Activated T-helper 9 cell treated with anti-CD3 and anti-CD28 coated beads, Interleukin-2, amount 50 U/mL, for 16 hours (primary cell): ENCODE data around the gene ZFP62.
A peak's percentile ranks its signal among the peaks of the same experiment; 100 is the strongest.

Experiments
- DNase-seq: peaks from one replicate; pipeline ENCODE4 v3.0.0-alpha.2; 2020; ENCODE audit warnings: low read depth

Gene ZFP62

DNA sequence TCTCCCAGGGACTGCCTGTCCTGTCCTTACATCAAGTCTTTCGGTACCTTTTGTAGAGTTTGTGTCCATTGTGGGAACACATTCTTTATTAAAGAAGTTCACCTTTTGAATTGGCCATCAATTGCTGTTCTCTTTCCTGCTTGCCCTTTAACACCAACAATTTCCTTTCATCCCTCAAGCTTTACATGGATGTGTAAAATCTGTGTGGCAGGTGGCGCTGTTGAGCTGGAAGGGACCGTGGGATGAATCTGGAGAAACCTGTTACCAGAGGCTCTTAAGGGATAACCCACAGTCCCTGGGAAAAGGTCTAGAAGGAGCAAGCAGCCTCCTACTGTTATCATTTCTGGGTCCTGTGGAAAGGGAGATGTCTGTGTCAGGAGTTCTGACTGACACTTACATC is 7.9 kb upstream of the ZFP62 start:
- DNase-seq, result peak; percentile 31

DNA sequence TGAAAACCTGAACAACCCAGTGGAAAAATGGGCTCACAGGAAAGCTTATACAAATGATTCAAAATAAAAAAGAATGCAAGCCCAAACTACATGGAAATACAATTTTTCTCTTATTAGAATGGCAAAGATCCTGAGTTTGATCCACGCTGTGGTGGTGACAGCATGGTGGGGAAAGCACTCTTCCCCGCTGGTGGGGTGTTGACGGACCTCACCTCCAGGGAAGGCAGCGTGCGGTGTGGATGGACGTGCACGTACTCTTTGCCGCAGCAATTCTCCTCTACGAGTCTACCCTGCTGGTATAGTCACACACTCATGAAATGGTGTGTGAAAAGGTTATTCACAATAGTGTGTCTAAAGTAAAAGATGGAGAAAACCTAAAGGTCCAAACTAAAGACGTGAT is 5.9 kb upstream of the ZFP62 start:
- DNase-seq, result no peak

DNA sequence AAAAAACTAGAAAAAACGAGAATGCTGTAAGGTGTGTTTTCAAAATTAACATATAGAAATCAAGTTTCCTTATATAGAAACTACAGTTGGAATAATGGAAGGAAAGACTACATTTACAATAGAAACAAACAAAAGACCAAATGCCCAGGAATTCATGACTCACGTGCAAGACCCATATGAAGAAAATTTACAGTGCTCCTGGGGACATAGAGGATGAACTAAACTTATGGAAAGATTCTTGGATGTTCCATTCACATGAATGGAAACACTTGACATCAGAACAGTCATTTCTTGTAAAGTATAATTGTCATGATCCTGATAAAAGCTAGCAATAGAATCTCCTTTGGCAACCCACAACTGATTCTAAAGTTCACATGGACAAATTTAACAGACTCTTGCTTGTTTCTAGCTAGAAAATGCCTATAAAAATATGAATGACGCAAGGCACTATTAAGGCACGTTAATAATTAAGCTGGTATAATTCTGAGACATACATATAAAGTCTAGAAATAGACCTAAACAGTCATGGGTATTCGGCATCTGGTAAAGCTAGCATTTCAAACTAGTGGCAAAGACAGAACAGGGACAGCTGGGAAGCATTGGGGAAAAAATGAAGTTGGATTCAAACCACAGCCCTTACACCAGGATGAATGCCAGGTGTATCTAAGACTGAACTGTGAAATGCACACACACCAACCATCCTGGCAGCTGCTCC is 5.1 kb upstream of the ZFP62 start:
- DNase-seq, result no peak

DNA sequence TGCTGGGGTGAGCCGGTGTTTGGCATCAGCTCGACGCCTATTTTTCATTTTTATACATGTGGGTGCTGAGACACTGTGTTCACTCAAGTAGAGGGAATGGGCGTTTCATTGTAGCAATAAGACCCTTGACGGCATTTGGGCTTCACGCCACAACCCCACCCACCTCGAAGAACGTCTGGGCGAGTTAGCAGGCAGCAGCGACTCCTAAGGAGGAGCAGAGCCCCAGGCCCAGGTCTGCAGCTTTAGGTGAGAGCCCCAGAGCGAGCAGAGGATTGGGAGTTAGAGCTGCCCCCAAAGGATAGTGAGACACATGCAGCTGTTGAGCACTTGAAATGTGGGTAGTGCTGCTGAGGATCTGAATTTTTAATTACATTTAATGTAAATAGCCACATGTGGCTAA is 1.6 kb upstream of the ZFP62 start:
- no peak for DNase-seq

DNA sequence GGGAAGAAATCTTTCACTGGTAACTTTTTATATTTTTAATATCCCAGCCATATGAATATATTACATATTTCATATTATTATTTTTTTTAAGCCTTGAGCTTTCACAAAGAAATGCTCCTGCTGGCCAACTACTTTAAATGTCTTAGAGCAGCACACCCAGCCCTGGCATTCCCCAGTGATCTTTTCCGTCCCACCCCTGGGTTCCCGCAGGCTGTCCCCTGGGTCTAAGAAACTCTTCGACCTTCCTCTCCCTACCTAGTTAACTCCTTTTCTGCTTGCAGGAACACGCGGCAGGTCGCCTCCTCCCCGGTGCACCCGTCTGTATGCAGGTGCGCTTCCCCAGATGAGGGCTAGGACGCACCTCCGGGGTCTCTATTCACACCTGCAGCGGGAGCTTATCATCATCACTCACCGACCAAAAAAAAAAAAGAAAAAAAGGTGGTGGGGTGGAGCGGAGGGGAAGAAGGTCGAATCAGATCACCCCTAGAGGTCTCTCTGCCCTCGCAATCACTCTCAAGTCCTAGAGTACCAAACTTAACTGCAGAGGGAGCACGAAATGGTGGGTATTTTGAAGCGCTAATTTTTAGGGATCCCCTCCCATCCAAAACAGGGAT is 696 bp downstream of the ZFP62 start:
- DNase-seq, result peak; percentile 12

DNA sequence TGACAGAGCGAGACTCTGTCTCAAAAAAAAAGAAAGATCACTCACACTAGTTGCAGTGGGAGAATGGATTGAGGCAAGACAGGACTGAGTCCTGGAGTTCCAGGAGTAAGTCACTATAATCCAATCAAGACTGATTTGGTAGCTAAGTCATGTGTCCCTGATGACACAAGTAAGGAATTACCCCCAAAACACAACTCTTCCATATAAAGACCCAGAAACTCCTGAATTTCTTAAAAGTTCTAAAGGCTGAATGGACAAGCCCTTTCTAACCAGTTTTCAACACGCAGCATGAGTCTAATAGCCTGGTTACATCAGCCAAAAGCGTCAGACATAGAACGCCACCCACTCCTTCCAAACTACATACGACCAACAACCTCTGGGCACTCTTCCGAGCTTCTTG is 2.5 kb downstream of the ZFP62 start:
- no peak for DNase-seq

DNA sequence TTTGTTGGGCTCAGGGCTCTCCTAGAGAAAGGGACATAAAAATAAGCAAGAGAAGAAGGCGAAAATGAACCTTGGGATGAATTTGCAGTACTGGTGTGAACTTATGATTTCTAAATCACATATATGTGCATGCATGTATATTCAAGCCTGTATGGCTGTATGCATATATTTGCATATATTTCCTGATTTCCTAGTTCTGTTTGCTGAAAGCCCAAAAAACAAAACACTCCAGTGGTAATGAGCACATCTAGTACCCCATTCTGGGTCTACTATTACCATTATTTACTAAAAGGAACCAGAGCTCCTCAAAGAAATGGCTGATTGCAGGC is 7.3 kb downstream of the ZFP62 start:
- DNase-seq, result no peak

DNA sequence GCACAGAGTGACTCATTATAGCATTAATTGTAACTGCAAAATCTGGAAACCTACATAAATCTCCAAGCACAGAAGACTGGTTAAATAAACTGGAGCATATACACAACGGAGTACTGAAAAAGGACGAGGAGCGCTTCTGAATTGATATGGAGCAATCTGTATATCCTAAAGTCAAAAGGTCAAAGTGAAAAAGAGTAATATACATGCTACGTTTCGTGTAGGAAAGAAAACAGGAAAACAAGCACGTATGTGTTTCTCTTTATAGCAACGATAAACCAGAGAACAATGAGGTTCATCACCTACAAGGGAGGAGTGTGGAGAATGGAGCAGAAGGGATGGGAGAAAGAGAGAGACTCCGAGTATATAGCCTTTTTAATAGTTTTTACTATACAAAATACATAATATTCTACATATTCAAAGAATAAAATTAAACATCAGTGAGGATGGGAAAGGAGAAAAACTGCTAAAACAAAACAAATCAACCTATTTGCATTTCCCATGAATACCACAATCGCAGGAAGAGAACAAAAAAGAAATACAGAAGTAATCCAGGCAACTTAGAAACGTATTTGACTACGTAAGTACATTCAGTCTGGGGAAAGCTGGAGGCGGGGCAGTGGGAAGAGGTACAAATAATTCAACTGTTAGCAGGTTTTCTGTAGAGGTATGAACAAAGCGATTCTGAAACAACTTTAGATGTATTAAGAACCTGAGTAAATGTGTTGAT is 7.8 kb downstream of the ZFP62 start:
- DNase-seq, result no peak

DNA sequence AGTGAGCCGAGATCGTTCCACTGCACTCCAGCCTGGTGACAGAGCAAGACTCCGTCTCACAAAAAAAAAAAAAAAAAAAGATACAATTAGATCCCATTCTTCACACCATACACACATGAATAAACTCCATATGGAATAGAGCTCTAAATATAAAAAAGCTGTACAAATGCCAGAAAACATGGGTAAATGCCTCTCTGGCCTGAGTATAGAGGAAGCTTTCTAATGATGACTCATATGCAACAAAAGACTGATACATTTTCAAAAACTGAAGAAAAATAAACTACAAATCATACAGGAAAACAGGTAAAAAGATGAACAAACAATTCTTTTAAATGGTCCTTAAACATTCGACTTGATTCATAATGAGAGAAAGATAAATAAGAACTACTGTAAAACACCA is 8.6 kb downstream of the ZFP62 start:
- DNase-seq, result no peak

DNA sequence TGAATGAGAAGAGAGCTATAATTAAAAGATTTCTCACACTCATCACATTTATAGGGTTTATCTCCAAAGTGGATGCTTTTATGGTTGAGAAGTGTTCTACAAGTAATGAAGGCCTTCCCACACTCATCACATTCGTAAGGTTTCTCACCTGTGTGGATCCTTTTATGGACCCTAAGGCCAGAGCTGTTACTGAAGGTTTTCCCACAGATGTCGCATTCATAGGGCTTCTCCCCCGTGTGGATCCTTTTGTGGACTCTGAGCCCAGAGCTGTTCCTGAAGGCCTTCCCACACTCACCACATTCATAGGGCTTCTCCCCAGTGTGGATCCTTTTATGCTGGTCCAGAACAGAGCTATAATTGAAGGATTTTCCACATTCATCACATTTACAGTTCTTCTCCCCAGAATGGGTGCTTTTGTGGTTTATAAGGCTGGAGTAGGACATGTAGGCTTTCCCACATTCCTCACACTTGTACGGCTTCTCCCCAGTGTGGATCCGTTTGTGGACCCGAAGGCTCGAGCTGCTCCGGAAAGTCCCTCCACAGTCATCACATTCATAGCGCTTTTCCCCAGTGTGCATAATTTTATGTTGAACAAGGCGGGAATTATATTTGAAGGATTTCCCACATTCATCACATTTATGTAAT is 10.5 kb downstream of the ZFP62 start:
- no peak for DNase-seq

DNA sequence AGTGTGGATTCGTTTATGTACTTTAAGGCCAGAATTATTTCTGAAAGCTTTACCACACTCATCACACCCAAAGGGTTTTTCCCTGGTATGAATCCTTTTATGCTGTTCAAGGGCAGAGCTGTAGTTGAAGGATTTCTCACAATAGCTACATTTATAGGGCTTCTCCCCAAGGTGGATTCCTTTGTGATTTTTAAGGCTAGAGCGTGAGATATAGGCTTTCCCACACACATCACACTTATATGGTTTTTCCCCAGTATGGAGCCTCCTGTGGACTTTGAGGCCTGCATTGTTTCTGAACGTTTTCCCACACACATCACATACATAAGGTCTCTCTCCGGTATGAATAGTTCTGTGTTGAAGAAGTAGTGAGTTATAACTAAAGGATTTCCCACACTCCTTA is 11.2 kb downstream of the ZFP62 start:
- DNase-seq, result no peak

DNA sequence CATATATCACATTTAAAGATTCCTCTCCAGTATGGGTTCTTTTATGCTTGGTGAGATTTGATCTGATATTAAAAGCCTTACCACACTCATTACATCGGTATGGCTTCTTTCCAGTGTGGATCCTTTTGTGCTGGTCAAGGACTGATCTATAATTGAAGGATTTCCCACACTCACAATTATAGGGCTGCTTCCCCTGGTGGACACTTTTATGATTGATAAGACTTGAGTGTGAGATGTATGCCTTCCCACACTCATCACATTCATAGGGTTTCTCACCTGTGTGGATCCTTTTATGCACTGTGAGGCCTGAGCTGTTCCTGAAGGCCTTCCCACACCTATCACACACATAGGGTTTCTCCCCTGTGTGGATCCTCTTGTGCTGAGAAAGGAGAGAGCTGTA is 12.2 kb downstream of the ZFP62 start:
- DNase-seq, result no peak

DNA sequence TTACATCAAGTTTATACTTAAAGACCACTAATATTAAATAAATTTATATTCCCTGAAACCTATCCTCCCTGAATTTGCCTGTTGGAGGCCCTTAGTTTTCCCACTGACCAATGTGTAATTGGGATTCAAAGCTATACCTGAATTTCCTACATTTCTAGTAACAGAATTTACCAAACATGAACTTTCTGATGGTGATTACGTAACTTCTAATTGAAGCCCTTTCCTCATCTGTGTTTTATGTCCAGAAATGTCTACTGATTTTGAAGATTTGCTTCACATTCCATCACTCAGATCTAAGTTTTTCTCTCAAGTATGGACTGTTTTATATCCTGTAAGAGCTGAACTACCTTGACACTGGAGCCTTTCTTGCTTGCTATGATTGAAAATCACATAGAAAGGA is 12.8 kb downstream of the ZFP62 start:
- DNase-seq, result no peak

DNA sequence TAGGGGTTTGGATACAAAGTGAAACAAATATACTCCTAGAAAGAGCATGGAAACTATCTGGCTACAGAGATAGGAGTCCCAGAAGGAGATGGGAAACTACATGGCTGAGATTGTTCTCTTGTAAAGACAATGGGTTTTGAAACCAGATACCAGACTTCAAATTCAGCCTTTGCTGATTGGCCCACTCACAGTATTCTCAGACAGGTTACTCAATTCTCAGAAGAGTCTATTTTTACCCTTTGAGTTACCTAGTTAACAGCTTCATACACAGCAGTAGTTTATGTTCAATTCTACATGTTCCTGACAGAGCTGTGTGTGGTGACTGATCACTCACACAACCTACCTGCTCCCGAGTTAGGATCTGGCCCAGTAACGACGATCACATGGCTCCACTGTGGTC is 14.1 kb downstream of the ZFP62 start:
- no peak for DNase-seq

DNA sequence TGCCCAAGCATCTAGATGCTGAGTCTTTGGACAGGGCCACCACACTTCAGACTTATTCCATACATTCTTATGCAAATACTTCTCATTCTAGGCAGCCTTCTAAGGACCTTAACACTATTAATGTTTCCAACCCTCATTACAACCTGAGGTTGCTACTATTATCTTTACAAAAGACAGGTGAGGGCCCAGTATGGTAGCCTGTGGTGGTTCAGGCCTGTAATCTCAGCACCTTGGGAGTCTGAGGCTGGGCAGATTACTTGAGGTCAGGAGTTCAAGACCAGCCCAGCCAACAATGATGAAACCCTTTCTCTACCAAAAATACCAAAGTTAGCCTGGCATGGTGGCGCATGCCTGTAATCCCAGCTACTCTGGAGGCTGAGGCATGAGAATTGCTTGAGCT is 16.2 kb downstream of the ZFP62 start:
- DNase-seq, result no peak

DNA sequence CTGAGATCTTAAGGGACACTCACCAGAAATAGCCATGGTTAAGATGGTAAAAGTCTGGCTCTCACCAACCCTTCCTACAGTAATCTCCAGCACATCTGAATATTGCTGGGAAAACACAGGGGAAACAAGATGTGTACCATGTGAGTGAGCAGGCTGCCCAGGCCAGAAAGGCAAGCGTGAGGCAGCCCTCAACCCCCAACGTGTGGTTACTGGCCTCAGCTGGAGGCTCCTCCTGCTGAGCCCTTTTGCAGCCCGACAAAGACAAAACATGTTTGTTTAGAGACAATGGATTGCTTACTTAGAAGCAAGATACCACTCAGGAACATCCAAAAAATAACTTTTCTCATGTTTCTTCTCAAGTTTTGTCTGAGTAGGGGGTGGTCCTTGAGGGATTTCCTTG is 16.6 kb downstream of the ZFP62 start:
- DNase-seq, result no peak

DNA sequence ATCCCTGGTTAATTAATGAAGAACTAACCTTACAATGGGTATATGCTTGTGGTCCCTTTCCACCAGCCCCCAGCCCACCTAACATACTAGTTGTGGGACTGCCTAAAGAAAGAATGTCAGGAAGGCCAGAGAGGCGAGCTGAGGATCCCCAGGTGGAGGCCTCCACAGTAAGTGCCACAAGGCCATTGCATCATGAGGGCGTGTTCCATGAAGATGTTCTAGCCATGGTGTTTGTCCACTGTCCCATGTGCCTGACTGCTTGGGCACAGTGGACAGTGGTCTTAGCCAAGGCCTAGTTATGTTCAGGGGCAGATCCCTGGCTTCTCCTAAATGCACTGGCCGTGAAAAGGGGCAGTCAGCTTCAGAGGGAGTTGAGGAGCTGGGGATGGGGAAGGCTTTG is 21.1 kb downstream of the ZFP62 start:
- DNase-seq, result no peak

DNA sequence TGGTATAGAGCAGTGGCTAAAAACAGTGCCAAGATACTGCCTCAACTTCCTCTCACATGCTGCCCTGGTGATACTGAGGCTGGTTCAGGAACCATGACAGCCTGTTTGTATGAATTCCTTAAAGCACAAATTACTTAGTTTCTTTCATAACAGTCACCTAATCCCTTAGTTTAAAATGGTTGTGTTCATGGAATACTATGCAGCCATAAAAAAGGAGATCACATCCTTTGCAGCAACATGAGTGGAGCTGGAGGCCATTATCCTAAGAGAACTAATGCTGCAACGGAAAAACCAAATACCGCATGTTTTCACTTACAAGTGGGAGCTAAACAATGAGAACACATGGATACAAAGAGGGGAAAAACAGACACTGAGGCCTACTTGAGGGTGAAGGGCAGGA is 21.8 kb downstream of the ZFP62 start:
- DNase-seq, result no peak

DNA sequence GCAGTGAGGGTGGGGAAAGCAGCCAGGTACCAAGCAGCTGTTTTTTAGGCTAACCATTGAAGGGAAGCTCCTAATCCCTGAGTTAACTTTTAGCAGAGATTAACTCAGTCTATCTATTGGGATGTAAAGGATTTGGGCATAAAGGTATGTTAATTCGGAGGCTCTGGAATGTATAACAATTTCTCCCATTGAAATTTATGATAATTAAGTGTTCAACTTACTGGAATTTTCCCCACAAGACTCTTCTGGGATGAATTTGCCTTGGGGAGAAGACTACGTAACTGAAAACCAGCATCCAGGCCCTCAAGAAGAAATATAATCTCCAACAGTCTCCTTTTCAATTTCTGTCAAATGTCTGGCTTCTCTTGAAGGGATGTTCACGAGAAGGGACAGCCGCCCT is 23.6 kb downstream of the ZFP62 start:
- DNase-seq, result no peak

DNA sequence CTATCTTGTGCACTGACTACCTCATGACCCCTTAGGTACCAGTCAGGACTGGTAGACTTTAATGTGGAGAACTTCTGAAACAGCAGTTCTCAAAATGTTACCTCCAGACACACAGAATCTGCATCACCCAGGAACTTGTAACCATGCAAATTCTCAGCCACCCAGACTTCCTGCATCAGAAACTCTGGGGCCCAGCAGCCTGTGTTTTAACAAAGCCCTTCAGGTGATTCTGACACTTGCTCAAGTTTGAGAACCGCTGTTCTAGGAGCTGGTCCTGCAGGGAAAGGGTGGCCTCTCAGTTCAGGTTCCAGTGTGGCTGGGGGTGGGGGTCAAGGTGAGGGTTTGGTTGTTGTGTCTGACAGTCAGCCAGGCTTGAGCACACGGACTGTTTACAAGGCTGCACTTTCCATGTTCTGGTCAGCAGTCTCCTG is 28.4 kb downstream of the ZFP62 start:
- DNase-seq, result no peak

DNA sequence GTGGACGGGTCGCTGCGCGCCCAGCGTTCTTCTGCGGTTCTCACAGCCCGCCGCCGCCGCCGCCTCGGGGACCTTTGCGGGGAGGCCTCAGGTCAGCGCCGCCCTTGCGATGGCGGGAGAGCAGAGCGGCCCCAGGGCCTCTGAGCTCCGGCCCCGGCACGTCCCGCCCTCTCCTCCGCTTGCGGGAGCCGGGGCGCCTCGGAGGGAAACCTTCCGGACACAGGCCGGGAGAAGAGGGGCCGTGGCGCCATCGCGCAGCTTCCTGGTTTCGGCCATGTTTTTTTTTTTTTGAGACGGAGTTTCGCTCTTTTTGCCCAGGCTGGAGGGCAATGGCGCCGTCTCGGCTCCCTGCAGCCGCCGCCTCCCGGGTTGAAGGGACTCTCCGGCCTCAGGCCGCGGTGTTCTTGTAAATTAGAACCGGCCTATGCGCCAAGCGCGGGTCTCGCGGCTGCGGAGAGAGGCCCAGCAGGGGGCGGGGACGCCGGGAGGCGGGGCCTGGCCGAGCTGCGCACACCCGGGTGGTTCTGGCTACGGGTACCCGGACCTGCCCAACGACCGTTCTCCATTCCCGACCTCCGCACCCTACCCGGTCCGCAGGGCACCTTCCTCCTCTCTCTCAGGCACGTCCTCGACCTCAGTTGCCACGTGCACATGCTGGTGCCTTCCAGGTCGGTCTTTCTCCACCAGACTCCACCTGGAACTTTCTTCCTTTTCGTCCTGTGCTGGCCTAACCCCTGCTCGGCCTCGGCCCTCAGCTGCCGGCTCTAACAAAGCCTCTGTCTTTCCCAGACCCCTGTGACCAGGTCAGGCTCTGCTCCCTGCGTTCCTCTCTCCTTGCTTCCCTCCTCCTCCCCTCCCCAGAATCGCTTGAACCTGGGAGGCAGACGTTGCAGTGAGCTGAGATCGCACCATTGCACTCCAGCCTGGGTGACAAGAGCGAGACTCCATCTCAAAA is 29.7 kb downstream of the ZFP62 start:
- peak; percentile 71 for DNase-seq
